H9 (cell line): ENCODE measurements around the gene ADRM1. TPM values are rescaled to one million over a fixed set of nuclear protein-coding genes. Genes with fewer than 3 reads are reported as not detected.

ENCODE experiments used
- DNase-seq: peaks from one replicate; pipeline ENCODE4 v3.0.0-alpha.2; 2017
- H2AFZ ChIP-seq: one replicate; pipeline ENCODE4 v1.6.1; 2013; ENCODE audit warnings: mild to moderate bottlenecking, low read length, control low read depth, moderate library complexity
- H2AK5ac ChIP-seq: 2 replicates; pipeline ENCODE4 v1.6.1; 2013; ENCODE audit warnings: low read length, control low read depth, mixed read lengths; ENCODE audit not compliant: insufficient read length
- H2BK120ac ChIP-seq: one replicate; pipeline ENCODE4 v1.6.1; 2013; ENCODE audit warnings: low read depth, mild to moderate bottlenecking, low read length, control low read depth, inconsistent platforms; ENCODE audit not compliant: poor library complexity, severe bottlenecking
- H2BK12ac ChIP-seq: 2 replicates; pipeline ENCODE4 v1.6.1; 2013; ENCODE audit warnings: low read length, control low read depth, mixed read lengths, low read depth; ENCODE audit not compliant: insufficient read length
- H2BK15ac ChIP-seq: 2 replicates; pipeline ENCODE4 v1.6.1; 2013; ENCODE audit warnings: low read depth, low read length, control low read depth
- H2BK20ac ChIP-seq: one replicate; pipeline ENCODE4 v1.6.1; 2013; ENCODE audit warnings: low read depth, mild to moderate bottlenecking, low read length, control low read depth, inconsistent platforms; ENCODE audit not compliant: poor library complexity, severe bottlenecking
- H2BK5ac ChIP-seq: 2 replicates; pipeline ENCODE4 v1.6.1; 2013; ENCODE audit warnings: low read length, control low read depth, mixed read lengths; ENCODE audit not compliant: insufficient read length
- H3K14ac ChIP-seq: 2 replicates; pipeline ENCODE4 v1.6.1; 2013; ENCODE audit warnings: low read length, control low read depth; ENCODE audit not compliant: insufficient read depth
- H3K18ac ChIP-seq: 2 replicates; pipeline ENCODE4 v1.6.1; 2013; ENCODE audit warnings: low read depth, mild to moderate bottlenecking, mixed read lengths, low read length, control low read depth; ENCODE audit not compliant: insufficient read length
- H3K23ac ChIP-seq: 2 replicates; pipeline ENCODE4 v1.6.1; 2013; ENCODE audit warnings: low read length, control low read depth, mixed read lengths, low read depth; ENCODE audit not compliant: insufficient read length
- H3K23me2 ChIP-seq: 2 replicates; pipeline ENCODE4 v1.6.1; 2013; ENCODE audit warnings: low read depth, mild to moderate bottlenecking, mixed read lengths, low read length, control low read depth; ENCODE audit not compliant: insufficient read length, poor library complexity, severe bottlenecking
- H3K27ac ChIP-seq: 2 replicates; pipeline ENCODE4 v1.5.1; 2013; ENCODE audit warnings: low read length, control low read depth, mixed read lengths, low read depth; ENCODE audit not compliant: insufficient read length
- H3K27me3 ChIP-seq: 2 replicates; pipeline ENCODE4 v1.6.1; 2013; ENCODE audit warnings: low read length, control low read depth, inconsistent platforms; ENCODE audit not compliant: insufficient read depth
- H3K4ac ChIP-seq: 2 replicates; pipeline ENCODE4 v1.6.1; 2013; ENCODE audit warnings: low read depth, mild to moderate bottlenecking, control low read depth, inconsistent platforms, low read length, moderate library complexity
- H3K4me1 ChIP-seq: 2 replicates; pipeline ENCODE4 v1.6.1; 2013; ENCODE audit warnings: low read length, control low read depth, inconsistent platforms; ENCODE audit not compliant: insufficient read depth
- H3K4me2 ChIP-seq: 2 replicates; pipeline ENCODE4 v1.6.1; 2013; ENCODE audit warnings: low read length, control low read depth, mixed read lengths; ENCODE audit not compliant: insufficient read length, insufficient read depth
- H3K56ac ChIP-seq: 2 replicates; pipeline ENCODE4 v1.6.1; 2013; ENCODE audit warnings: low read depth, mild to moderate bottlenecking, mixed read lengths, low read length, control low read depth; ENCODE audit not compliant: insufficient read length
- H3K79me1 ChIP-seq: 2 replicates; pipeline ENCODE4 v1.6.1; 2013; ENCODE audit warnings: low read depth, mild to moderate bottlenecking, moderate library complexity, low read length, control low read depth, inconsistent platforms; ENCODE audit not compliant: insufficient read depth, poor library complexity, severe bottlenecking
- H3K79me2 ChIP-seq: 2 replicates; pipeline ENCODE4 v1.6.1; 2013; ENCODE audit warnings: low read length, control low read depth, inconsistent platforms; ENCODE audit not compliant: insufficient read depth
- H3K9ac ChIP-seq: 2 replicates; pipeline ENCODE4 v1.6.1; 2013; ENCODE audit warnings: low read length, control low read depth, mixed read lengths; ENCODE audit not compliant: insufficient read length; ENCODE audit errors: extremely low read depth
- H3K9me3 ChIP-seq: one replicate; pipeline ENCODE4 v1.6.1; 2013; ENCODE audit warnings: low read depth, low read length, inconsistent platforms; ENCODE audit not compliant: control insufficient read depth
- H3T11ph ChIP-seq: one replicate; pipeline ENCODE4 v1.6.1; 2013; ENCODE audit warnings: mild to moderate bottlenecking, low read length, control low read depth, inconsistent platforms
- H4K20me1 ChIP-seq: one replicate; pipeline ENCODE4 v1.6.1; 2013; ENCODE audit not compliant: control insufficient read depth, insufficient read length, insufficient read depth
- H4K5ac ChIP-seq: 2 replicates; pipeline ENCODE4 v1.6.1; 2013; ENCODE audit warnings: low read depth, mild to moderate bottlenecking, mixed read lengths, low read length, control low read depth; ENCODE audit not compliant: insufficient read length
- H4K8ac ChIP-seq: replicated peaks from 2 replicates; pipeline ENCODE4 v1.6.1; 2013; ENCODE audit warnings: low read length, control low read depth, mixed read lengths, low read depth; ENCODE audit not compliant: insufficient read length
- H4K91ac ChIP-seq: 2 replicates; pipeline ENCODE4 v1.6.1; 2013; ENCODE audit warnings: low read depth, mild to moderate bottlenecking, moderate library complexity, mixed read lengths, low read length, control low read depth; ENCODE audit not compliant: insufficient read length
- H3K27ac Mint-ChIP-seq, 3 experiments: 2 replicates in 2 of 3; 3 replicates in 1 of 3; pipeline ENCODE4 v1.8.0; 2020 to 2021; ENCODE audit warnings: mixed read lengths in 3 of 3, mild to moderate bottlenecking in 1 of 3, moderate library complexity in 1 of 3
- H3K27me3 Mint-ChIP-seq: 2 replicates; pipeline ENCODE4 v1.8.0; 2021; ENCODE audit warnings: low read depth, mild to moderate bottlenecking, moderate library complexity, mixed read lengths
- H3K36me3 Mint-ChIP-seq, 3 experiments: 2 replicates in 2 of 3; 3 replicates in 1 of 3; pipeline ENCODE4 v1.8.0; 2020 to 2021; ENCODE audit warnings: low read depth in 3 of 3, mixed read lengths in 3 of 3; ENCODE audit not compliant: insufficient read depth in 1 of 3
- H3K4me1 Mint-ChIP-seq, 2 experiments: 2 replicates each; pipeline ENCODE4 v1.8.0; 2020; ENCODE audit warnings: mixed read lengths in 2 of 2
- H3K4me3 Mint-ChIP-seq, 2 experiments: 2 replicates in 1 of 2; 3 replicates in 1 of 2; pipeline ENCODE4 v1.8.0; 2020 to 2021; ENCODE audit warnings: mild to moderate bottlenecking in 2 of 2, mixed read lengths in 2 of 2, moderate library complexity in 1 of 2
- H3K9me3 Mint-ChIP-seq, 2 experiments: 2 replicates in 1 of 2; 3 replicates in 1 of 2; pipeline ENCODE4 v1.8.0; 2020; ENCODE audit warnings: mild to moderate bottlenecking in 2 of 2, mixed read lengths in 2 of 2, moderate library complexity in 1 of 2
- WGBS: extraction: QIAGEN DNeasy Blood & Tissue Kit; methylation state at CpG from one replicate; pipeline ENCODE4 v1.1.7; 2013; ENCODE audit warnings: missing lambda C conversion rate, low lambda C conversion rate, mixed read lengths; ENCODE audit not compliant: insufficient read length; ENCODE audit errors: extremely low coverage; 5-methylcytosine and 5-hydroxymethylcytosine counted together
- total RNA-seq: library from RNA; stranded (reverse); gene quantifications from 2 replicates; pipeline ENCODE4 v1.2.1, GENCODE V29; 2021
- TF ChIP-seq, protein P1 (sequence below): fragments of 200-600 bp; sonication (generic); conservative IDR thresholded peaks from 3 replicates; pipeline ENCODE4 v1.8.0; 2021; ENCODE audit warnings: antibody characterized with exemption, mild to moderate bottlenecking

Gene ADRM1
- total RNA-seq, 1 experiment from 2014 or later = 153 TPM

DNA sequence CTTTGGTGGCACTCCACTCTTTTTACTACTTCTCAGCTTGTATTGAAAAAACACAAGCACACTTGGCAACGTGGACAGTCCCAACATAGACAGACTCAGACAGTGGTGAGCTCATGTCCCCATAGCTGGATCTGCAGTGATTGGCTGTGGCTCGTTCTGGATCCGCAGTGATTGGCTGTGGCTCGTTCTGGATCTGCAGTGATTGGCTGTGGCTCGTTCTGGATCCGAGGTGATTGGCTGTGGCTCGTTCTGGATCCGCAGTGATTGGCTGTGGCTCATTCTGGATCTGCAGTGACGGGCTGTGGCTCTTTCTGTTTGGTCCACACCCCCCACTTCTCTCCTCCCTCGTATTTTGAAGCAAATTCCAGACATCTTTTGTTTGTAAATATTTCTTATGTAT is 36.5 kb upstream of the ADRM1 start:
- H3K4ac ChIP-seq = no peak overlapping the region
- no peak overlapping the region for H4K91ac ChIP-seq
- DNase-seq = no peak
- H3K4me1 ChIP-seq = no peaks in the 10 kb centered on the region
- no peaks in the 10 kb centered on the region for H3K79me2 ChIP-seq
- no peak overlapping the region for H3K27ac ChIP-seq
- no peaks in the 10 kb centered on the region for H3K27me3 ChIP-seq
- H2BK15ac ChIP-seq = no peak overlapping the region
- H3K23ac ChIP-seq = no peak overlapping the region
- H2BK12ac ChIP-seq = no peak overlapping the region
- no peak overlapping the region for H4K5ac ChIP-seq
- H4K20me1 ChIP-seq = no peaks in the 10 kb centered on the region
- WGBS = no CpG with 5 or more reads among the region's 10 CpGs
- H3K79me1 ChIP-seq = no peaks in the 10 kb centered on the region
- H3K23me2 ChIP-seq = no peaks in the 10 kb centered on the region
- no peak overlapping the region for H3T11ph ChIP-seq
- H3K4me3 Mint-ChIP-seq = no peak overlapping the region
- H3K9ac ChIP-seq = no peak overlapping the region
- no peaks in the 10 kb centered on the region for H3K9me3 ChIP-seq
- no peak overlapping the region for H2BK5ac ChIP-seq
- H2AFZ ChIP-seq = no peak overlapping the region
- H3K27ac Mint-ChIP-seq = no peak overlapping the region
- TF ChIP-seq, protein P1, sequence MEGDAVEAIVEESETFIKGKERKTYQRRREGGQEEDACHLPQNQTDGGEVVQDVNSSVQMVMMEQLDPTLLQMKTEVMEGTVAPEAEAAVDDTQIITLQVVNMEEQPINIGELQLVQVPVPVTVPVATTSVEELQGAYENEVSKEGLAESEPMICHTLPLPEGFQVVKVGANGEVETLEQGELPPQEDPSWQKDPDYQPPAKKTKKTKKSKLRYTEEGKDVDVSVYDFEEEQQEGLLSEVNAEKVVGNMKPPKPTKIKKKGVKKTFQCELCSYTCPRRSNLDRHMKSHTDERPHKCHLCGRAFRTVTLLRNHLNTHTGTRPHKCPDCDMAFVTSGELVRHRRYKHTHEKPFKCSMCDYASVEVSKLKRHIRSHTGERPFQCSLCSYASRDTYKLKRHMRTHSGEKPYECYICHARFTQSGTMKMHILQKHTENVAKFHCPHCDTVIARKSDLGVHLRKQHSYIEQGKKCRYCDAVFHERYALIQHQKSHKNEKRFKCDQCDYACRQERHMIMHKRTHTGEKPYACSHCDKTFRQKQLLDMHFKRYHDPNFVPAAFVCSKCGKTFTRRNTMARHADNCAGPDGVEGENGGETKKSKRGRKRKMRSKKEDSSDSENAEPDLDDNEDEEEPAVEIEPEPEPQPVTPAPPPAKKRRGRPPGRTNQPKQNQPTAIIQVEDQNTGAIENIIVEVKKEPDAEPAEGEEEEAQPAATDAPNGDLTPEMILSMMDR = no peak
- no peaks in the 10 kb centered on the region for H3K4me1 Mint-ChIP-seq
- no peak overlapping the region for H2BK120ac ChIP-seq
- H3K36me3 Mint-ChIP-seq = peaks cover 39 to 49% (median 48%) of the 10 kb centered on the region in 3 experiments
- H3K14ac ChIP-seq = no peak overlapping the region
- H3K27me3 Mint-ChIP-seq = no peaks in the 10 kb centered on the region; the same call in 1 of the 2 replicates
- H3K18ac ChIP-seq = no peak overlapping the region
- H3K9me3 Mint-ChIP-seq = peaks cover 6 to 9% of the 10 kb centered on the region in 2 experiments; a peak in 4 of 5 replicates
- H4K8ac ChIP-seq = no peak overlapping the region
- no peak overlapping the region for H2BK20ac ChIP-seq
- no peak overlapping the region for H3K4me2 ChIP-seq
- no peak overlapping the region for H3K56ac ChIP-seq
- H2AK5ac ChIP-seq = no peak overlapping the region
